Uterus (tissue), 2 donors: Measurements from ENCODE around the gene PTGS2.

Experiments
- CTCF ChIP-seq, 4 experiments: fragments of 200-600 bp in 2 of 4; fragments of 450-650 bp in 2 of 4; sonication (generic) in 2 of 4; IDR thresholded peaks; one replicate each; pipeline ENCODE4 v1.5.1; 2016 to 2019; ENCODE audit warnings: antibody characterized with exemption in 4 of 4, mild to moderate bottlenecking in 2 of 4, moderate library complexity in 1 of 4
- POLR2A ChIP-seq, 2 donors: fragments of 450-650 bp; IDR thresholded peaks; one replicate each; pipeline ENCODE4 v1.6.1; 2016; ENCODE audit warnings: antibody characterized with exemption in 2 of 2, mild to moderate bottlenecking in 1 of 2, moderate library complexity in 1 of 2

GRCh38 chr1:186634511-186634910 lies 45.7 kb downstream of the PTGS2 start:
- TF ChIP-seq CTCF (IDR thresholded peaks at IDR 0.05) (no peak), POLR2A (IDR thresholded peaks at IDR 0.05) (no peak)
